Activated T-cell treated with anti-CD3 and anti-CD28 coated beads for 4 hours (primary cell): ENCODE results near the gene TRAF5.
A peak's percentile ranks its signal among the peaks of the same experiment; 100 is the strongest.
"Not testable (repeated sequence)": the region's sequence is repeated elsewhere in the genome, so short reads cannot be mapped to it uniquely, and the experiment has no call there.

ENCODE experiments used
- DNase-seq: peaks from one replicate; pipeline ENCODE4 v3.0.0-alpha.2; 2020

Gene TRAF5

DNA sequence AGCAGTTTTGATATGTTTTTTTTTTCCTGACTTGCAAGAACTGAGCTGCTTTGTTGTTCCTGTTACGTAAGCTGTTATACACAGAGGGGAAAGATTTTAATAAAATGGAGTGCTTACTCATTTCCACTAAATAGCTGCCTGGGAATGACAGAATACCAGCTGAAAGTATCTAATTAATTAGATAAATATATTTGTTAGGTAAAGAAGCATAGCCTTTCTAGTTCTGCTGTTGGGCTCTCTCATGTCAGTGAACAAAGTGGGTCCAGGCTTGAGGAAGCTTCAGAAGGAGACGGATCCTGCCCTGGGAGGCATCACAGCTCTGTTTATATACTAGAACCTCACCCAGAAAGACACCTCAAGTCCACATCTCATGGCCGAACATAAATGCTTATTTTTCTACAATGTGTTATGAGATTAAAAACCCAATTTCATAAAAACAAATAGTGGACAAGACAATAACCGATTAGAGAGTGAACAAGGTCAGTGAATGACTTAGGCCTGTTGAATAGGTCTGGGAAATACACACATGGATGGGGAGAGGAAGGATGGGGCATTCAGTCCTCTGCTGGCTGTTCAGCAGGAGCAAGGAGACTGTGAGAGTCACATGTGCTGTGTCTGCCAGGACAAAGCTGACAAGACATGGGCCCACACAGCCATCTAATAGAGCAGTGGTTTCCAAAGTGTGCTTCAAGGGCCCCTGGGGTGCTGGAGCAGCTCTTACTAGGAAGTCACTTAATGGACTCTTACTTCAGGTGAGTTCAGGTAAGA is 20.6 kb downstream of the TRAF5 start:
- no peak for DNase-seq

DNA sequence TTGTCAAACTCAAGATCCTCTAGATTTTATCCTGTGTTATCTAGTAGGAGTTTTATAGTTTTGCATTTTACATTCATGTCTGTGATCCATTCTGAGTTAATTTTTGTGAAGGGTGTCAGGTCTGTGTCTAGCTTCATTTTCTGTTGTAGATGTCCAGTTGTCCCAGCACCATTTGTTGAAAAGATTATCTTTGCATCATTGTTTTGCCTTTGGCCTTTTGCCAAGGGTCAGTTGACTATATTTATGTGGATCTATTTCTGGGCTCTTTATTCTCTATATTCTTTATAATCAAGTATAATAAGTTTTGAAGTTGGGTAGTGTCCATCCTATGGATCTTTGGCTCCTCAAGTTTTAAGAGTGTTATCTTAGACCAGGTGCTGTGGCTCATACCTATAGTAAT is 21.9 kb downstream of the TRAF5 start:
- no peak for DNase-seq

DNA sequence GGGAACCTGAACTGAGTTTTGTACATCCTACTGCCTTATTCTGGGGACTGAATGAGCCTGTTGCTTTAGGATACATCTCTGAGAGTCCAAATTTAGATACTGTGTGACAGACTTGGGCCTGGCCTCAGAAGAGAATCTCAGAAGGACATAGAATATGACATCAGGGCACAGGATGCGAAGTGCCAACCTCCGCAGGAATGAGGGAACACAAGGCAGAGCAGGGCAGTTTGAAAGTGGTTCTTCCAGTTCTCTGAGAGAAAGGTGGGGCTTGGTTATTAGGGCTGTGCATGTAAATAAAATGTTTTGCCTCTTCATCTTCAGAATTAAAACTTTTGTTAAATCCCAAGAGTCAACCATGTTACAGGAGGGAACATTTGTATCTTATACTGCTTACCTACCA is 23.1 kb downstream of the TRAF5 start:
- no peak for DNase-seq

DNA sequence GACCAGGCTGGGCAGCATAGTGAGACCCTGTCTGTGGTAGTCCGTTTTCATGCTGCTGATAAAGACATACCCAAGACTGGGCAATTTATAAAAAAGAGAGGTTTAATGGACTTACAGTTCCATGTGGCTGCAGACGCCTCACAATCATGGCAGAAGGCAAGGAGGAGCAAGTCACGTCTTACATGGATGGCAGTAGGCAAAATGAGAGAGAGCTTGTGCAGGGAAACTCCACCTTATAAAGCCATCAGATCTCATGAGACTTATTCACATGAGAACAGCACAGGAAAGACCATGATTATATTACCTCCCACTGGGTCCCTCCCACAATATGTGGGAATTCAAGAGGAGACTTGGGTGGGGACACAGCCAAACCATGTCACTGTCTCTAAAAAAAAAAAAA is 25.4 kb downstream of the TRAF5 start:
- DNase-seq = not testable (repeated sequence)

DNA sequence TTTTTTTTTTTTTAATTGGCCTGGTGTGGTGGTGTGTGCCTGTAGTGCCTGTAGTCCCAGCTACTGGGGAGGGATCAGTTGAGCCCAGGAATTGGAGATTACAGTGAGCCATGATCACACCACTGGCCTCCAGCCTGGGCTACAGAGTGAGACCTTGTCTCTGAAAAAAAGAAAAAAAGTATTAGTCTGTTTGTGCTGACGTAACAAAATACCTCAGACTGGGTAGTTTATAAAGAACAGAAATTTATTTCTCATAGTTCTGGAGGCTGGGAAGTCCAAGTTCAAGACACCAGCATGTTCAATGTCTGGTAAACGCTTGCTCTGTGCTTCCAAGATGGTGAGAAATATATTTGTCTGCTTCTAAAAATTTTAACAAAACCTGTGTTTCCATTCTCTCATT is 25.8 kb downstream of the TRAF5 start:
- DNase-seq = no peak

DNA sequence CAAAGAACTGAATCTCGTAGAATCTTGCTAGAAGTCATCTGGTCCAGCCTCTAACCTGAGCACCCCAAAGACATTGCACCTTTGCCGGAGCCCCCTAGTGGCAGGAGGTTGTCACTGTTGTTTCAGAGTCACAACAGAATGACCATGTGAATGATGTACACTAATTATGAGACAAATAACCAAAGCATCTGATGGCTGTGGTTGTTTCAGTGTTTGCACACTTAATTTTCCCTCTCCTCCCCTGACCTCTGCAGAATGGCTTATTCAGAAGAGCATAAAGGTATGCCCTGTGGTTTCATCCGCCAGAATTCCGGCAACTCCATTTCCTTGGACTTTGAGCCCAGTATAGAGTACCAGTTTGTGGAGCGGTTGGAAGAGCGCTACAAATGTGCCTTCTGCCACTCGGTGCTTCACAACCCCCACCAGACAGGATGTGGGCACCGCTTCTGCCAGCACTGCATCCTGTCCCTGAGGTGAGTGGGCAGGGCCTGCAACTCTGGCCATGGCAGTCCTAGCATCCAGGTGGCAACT is 26.4 kb downstream of the TRAF5 start:
- peak; percentile 44 for DNase-seq

DNA sequence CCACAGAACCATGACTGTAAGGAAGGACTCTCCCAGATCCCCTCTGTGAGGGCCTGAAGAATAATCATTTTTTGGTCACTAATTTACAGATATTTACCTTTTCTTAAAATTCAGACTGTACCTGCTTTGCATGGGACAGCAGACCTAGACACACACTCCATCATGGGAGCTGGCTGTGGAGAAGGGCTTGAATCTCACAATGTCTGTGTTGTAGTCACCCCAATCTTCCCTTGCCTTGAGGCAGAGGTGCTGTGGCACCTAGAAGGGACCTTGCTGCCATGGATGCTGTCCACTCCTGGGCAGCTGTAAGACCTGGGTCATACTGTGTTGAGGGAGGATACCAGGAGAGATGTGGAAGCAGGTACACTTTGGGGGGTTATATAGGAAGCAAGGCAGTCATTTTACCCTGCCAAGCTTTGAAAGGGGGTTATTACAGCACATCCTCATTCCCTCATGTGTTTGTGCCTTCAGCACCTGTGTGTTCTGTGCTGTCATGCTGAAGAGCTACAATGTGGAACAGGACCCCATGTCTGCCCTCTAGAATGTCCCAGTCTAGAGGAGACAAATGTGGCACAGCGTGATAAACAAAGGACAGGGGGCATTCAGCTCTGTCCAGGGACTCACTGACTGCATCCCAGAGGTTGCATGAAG is 27.1 kb downstream of the TRAF5 start:
- no peak for DNase-seq

DNA sequence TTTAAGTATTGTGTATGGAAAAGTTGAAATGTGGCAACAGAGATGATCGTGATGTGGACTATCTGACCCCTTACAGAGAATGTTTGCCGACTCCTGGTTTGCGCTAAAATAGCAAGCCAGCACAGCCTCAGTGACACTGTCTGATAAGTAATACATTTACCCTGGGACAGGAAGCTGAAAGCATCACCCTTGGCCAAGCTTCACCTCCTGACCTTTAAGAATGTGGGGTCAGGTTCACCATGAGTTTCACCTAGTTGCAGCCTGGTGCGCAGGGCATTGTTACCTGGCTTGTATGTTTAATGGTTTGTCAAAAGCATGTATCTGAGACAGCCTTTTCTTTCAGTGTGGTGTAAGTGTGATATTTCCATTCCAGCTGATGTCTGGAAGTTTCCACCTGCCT is 29.2 kb downstream of the TRAF5 start:
- DNase-seq = no peak

DNA sequence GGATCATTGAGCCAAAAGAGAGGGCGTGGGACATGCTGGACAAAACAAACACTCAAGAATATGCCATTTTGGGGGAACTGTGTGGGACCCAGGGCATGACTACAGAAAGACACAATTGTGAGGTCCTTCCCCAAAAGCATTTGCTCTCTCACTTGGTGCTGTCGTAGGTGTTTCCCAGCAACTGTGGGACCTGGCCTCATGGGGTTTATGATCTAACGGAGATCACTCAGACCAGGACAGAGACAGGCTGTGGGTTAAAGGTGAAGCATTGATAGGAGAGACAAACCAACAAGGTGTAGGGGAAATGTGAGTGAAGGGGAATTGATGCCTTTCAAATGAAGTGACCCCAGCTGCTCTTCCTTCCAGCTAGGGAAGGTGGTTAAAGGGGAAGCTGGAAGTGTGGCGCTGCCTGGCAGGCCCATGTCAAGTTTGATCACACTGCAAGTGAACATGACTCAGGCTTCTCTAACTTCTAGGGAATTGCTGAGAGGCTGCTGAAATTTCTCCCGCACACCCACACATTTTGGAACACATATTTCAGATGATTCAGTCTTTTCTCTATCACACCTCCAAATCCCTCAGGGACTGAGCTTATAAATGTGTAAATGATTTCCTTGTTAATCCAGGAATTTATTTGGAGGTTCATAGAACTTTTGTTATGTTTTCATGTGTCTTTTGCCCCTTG is 30.2 kb downstream of the TRAF5 start:
- DNase-seq = no peak

DNA sequence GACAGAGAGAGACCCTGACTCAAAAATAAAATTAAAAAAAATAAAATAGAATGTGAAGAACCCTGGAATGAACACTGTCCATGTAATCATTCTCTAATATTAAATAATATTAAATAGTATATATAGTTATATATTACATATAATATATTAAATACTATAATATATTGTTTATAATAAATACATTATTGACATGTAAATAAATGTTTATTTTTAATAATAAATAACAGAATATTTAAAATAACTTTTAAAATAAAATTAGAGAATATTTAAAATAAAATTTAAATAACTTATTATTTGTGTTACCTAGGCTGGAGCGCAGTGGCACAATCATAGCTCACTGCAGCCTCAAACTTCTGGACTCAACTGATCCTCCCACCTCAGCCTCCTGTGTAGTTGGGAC is 32.1 kb downstream of the TRAF5 start:
- no peak for DNase-seq

DNA sequence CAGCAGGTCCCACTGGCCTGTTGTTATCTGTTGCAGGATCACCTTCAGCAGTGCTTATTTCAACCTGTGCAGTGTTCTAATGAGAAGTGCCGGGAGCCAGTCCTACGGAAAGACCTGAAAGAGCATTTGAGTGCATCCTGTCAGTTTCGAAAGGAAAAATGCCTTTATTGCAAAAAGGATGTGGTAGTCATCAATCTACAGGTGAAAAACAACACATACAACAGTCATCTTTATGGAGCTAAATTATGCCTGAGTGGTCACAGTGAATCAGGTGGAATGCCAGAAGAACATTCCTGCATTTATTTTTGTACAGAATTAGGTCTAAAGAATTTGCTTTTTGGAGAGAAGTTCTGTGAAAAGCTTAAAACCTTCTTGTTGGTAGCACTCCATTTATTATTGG is 33.2 kb downstream of the TRAF5 start:
- DNase-seq = no peak

DNA sequence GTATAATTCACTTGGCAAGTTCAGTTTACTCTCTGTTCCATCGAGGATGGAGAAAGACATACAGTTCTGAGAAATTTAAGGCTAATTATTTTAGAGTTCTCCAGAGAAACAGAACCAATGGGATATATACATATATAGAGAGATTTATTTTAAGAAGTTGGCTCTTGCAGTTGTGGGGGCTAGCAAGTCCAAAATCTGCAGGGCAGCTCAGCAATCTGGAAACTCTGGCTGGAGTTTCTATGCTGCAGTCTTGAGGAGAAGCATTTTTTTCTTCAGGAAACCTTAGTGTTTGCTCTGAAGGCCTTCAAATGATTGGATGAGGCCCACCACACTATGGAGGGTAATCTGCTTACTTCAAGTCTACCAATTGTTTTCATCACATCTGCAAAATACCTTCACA is 34.6 kb downstream of the TRAF5 start:
- DNase-seq = no peak

DNA sequence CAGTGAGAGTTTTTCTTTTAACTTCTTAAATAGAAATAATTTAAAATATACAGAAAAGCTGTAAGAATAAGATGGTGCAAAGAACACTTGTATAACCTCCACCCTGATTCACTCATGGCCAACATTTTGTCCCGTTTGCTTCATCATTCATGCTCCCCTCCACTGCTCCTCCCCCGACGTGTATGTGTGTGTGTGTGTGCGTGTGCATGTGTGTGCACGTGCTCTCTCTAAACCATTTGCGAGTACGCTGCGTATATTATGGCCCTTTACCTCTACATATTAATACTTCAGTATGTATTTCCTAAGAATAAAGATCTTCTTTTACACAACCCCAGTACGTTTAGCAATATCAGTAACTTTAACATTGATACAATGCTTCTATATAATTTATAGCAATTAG is 43.0 kb downstream of the TRAF5 start:
- no peak for DNase-seq

DNA sequence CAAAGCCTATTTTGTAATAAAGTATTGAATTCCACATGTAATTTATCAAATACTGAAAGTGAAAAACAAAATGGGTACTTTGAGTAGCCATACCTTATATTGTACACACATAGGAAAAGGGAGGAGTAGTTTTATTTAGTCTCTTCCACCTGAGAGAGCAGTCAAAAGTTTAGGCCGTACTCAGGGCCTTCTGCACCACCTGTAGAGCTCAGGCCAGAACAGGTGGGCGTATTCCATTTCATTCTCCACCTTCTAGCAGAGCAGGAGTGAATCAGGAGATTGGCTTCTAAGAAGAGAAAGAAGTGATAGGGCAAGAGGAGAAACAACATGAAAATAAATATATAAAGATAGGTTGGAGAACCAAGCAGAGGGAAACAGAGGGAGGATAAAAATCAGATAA is 44.0 kb downstream of the TRAF5 start:
- no peak for DNase-seq

DNA sequence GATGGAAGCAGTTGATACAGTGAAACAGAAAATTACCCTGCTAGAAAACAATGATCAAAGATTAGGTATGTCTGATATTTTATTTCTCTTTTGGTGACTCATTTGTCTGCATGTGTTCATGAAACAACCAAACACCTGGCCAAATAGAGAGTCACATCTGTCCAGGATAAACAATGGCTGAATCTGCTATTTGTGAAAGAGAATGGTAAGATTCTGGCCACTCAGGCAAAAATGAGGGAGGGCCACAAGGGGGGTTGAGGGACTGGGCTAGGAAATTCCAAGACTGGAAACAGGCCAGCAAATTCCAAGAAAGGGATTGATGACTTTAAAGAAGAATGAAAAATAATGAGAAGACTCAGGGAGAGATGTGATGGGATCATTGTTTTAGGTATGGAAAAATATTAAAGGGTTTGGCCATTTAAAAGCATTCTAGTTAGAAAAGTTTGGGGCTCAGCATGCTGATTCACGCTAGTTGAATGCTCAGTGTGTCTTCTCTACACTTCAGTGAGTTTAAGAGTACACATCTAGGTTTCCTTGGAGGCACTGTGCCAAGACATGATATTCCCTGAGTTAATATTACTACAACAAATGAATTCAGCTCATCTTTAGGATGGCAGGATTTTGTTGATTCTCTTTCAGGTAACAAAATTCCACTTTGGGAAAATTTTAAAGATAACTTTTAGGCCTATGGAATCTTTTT is 44.9 kb downstream of the TRAF5 start:
- DNase-seq = no peak

DNA sequence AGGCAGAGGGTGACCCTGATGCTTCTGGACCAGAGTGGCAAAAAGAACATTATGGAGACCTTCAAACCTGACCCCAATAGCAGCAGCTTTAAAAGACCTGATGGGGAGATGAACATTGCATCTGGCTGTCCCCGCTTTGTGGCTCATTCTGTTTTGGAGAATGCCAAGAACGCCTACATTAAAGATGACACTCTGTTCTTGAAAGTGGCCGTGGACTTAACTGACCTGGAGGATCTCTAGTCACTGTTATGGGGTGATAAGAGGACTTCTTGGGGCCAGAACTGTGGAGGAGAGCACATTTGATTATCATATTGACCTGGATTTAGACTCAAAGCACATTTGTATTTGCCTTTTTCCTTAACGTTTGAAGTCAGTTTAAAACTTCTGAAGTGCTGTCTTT is 45.8 kb downstream of the TRAF5 start:
- no peak for DNase-seq

DNA sequence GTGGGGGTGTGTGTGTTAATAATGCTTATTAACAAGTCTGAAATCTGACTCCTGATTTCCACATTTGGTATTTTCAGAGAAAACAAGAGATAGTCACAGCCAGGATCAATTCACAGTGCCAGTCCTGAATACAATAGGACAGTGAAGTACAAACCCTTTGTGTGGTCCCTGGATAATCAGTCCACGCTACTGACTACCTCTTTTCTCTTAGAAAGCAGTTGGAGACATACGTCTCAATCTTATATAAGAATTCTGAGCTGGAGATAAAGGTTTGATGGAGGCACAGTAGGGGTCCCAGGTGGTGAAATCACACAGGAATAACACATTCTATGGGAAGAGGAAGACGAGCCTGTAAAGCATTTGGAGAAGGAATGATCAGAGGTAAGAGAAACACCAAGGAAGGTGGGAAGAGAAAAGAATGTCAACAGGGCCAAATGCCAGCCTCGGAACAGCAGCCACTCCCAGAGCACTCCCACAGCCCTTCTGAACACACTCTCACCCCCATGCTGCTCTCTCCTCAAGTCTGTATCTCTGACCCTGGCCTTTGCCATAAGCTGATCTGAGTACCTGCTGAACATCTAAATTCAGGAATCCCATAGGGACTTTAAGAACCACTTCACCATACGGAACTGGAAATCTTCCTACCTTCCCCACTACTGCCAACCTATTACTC is 48.6 kb downstream of the TRAF5 start:
- no peak for DNase-seq

DNA sequence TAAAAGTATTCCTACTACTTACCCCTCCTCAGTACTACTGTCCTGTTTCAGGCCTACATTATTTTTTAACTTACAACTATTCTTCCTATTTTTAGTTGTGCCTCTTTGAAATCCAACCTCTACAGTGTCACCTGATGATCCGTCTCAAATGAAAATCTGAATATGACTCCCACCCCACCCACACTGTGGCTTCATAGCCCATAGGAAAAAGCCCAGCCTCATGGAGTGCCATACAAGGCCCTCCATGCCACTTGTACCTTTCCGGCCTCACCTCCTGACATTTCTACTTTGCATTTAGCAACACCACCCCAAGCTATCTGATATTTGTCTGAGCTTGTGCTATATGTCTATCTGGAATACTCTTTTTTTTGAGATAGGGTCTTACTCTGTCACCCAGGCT is 49.3 kb downstream of the TRAF5 start:
- no peak for DNase-seq

DNA sequence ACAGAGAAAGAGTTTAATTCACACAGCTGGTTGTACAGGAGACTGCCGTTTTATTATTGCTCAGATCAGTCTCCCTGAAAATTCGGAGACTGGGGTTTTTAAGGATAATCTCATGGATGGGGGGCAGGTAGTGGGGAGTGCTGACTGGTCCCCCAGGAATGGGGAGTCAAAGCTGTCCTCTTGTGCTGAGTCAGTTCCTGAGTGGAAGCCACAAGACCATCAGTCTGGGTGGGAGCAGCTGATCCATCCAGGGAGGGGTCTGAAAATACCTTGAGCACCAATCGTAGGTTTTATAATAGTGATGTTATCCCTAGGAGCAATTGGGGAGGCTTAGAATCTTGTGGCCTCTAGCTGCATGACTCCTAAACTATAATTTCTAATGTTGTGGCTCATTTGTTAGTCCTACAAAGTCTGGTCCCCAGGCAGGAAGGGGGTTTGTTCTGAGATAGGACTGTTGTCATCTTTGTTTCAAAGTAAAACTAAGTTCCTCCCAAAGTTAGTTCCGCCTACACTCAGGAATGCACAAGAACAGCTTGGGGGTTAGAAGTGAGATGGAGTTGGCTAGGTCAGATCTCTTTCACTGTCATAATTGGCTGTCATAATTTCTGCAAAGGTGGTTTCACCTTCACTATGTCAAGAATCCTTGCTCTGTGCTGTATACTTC is 50.3 kb downstream of the TRAF5 start:
- DNase-seq = no peak

DNA sequence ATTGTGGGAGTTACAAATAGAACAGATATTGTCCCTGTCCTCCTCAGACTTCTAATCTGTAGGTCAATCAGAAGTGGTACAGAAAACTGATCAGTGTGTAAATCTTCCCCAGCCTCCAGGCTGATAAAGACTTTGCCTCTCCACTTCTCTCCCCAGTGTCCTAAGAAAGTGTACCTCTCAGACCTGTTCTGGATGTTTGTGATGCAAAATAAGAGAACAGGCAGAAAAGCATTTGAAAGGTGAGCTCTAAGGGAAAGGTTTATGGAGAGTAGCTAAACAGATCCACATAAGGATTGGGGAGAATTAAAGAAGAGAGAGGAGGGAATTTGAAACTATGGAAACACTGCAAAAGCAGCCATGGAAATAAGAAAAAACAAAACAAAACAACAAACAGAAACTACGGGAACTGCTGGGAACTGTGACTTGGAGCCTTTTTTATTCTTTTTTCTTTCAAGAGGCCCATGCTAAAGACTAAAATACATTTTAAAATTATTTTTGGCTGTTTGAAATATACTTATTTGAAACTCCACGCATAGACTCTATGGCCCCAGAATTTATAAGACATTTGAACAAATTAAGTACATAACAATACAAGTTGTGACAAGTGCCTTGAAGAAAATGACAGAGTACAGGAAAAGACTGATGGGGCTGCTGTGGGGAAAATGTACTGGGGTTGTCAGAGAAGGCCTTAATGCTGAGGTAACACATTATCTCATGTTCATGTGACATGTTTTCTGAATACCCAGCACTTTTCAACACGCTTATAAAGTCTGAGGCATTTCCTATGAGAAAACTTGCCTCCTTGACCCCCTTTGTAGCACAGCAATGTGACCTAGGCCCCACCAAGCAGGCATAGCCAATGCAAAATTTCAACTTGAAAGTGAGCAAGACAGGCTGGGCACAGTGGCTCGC is 51.2 kb downstream of the TRAF5 start:
- DNase-seq = no peak

DNA sequence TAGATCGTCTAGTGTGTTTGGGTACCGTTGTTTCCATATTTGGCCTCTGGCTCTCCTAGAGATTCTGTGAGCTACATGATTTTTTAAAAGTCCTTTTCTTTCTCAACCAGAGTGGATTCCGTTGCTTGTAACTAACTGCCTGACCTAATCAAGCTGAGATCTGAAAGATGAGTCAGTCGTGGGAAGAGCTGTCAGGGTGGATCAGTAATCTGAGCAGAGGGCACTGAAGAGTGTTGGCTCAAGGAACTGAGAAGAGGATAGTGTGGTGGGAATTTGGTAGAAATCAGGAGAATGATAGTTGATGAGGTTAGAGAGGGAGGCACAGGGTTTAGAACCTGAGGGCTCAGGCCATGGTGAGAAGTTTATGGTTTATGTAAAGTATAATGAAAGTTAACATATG is 52.2 kb downstream of the TRAF5 start:
- DNase-seq = no peak
